HL-60 (cell line): Measurements from ENCODE around the gene PTMA.

Experiments used
- DNase-seq, 2 experiments: peaks; one replicate each; pipeline ENCODE4 v3.0.0-alpha.2; 2010 to 2020; ENCODE audit warnings: low read depth in 1 of 2, low spot score in 1 of 2
- H3K27ac ChIP-seq: fragments of 250-450 bp; sonication (Bioruptor Pico); replicated peaks from 2 replicates; pipeline ENCODE4 v1.5.1; 2020; ENCODE audit warnings: mild to moderate bottlenecking, moderate library complexity
- H3K27me3 ChIP-seq: fragments of 250-450 bp; sonication (Bioruptor Pico); 2 replicates; pipeline ENCODE4 v1.5.1; 2021; ENCODE audit warnings: mild to moderate bottlenecking, moderate library complexity; ENCODE audit not compliant: insufficient read depth, poor library complexity, severe bottlenecking
- H3K4me3 ChIP-seq: replicated peaks from 2 replicates; pipeline ENCODE4 v1.5.1; 2011; ENCODE audit warnings: mild to moderate bottlenecking, control low read depth, low read length; ENCODE audit not compliant: insufficient read depth
- GABPA ChIP-seq: IDR thresholded peaks from 2 replicates; pipeline ENCODE4 v1.6.1; 2012; ENCODE audit warnings: low read depth
- POLR2AphosphoS5 ChIP-seq: IDR thresholded peaks from 2 replicates; pipeline ENCODE4 v1.6.1; 2012; ENCODE audit warnings: low read depth
- SPI1 ChIP-seq: IDR thresholded peaks from 2 replicates; pipeline ENCODE4 v1.6.1; 2012; ENCODE audit warnings: low read depth, mild to moderate bottlenecking, borderline replicate concordance
- TF ChIP-seq, protein P1 (sequence below): IDR thresholded peaks from one replicate; pipeline ENCODE4 v1.5.1; 2011; ENCODE audit warnings: low read length, control low read depth, inconsistent platforms; ENCODE audit not compliant: insufficient read depth
- TF ChIP-seq, protein P2 (sequence below): IDR thresholded peaks from 2 replicates; pipeline ENCODE4 v1.6.1; 2012; ENCODE audit warnings: low read depth; ENCODE audit not compliant: insufficient replicate concordance

PTMA gene

DNA sequence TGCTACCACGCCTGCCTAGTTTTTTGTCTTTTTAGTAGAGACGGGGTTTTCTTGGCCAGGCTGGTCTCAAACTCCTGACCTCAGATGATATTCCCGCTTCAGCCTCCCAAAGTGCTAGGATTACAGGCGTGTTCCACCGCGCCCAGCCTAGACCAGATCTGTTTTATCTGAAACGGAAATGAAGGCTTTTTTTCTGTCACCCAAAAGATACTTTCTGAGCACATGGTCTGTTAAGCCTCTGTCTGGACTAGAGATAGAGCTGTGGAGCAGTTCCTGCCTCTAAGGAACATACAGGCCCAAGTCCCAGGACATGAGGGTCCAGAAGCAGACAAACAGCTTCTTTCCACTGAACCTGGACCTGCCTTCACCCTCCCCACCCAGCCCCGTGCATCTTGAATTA lies 43.6 kb upstream of the PTMA start:
- Histone ChIP-seq H3K4me3 (no peak overlapping the region), H3K27me3 (no peaks in the 10 kb centered on the region), H3K27ac (peak overlapping the region; percentile 93)
- TF ChIP-seq, protein P1, sequence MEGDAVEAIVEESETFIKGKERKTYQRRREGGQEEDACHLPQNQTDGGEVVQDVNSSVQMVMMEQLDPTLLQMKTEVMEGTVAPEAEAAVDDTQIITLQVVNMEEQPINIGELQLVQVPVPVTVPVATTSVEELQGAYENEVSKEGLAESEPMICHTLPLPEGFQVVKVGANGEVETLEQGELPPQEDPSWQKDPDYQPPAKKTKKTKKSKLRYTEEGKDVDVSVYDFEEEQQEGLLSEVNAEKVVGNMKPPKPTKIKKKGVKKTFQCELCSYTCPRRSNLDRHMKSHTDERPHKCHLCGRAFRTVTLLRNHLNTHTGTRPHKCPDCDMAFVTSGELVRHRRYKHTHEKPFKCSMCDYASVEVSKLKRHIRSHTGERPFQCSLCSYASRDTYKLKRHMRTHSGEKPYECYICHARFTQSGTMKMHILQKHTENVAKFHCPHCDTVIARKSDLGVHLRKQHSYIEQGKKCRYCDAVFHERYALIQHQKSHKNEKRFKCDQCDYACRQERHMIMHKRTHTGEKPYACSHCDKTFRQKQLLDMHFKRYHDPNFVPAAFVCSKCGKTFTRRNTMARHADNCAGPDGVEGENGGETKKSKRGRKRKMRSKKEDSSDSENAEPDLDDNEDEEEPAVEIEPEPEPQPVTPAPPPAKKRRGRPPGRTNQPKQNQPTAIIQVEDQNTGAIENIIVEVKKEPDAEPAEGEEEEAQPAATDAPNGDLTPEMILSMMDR, result no peak
- no peak for TF ChIP-seq SPI1
- no peak for TF ChIP-seq GABPA
- TF ChIP-seq POLR2AphosphoS5, result no peak
- TF ChIP-seq, protein P2, sequence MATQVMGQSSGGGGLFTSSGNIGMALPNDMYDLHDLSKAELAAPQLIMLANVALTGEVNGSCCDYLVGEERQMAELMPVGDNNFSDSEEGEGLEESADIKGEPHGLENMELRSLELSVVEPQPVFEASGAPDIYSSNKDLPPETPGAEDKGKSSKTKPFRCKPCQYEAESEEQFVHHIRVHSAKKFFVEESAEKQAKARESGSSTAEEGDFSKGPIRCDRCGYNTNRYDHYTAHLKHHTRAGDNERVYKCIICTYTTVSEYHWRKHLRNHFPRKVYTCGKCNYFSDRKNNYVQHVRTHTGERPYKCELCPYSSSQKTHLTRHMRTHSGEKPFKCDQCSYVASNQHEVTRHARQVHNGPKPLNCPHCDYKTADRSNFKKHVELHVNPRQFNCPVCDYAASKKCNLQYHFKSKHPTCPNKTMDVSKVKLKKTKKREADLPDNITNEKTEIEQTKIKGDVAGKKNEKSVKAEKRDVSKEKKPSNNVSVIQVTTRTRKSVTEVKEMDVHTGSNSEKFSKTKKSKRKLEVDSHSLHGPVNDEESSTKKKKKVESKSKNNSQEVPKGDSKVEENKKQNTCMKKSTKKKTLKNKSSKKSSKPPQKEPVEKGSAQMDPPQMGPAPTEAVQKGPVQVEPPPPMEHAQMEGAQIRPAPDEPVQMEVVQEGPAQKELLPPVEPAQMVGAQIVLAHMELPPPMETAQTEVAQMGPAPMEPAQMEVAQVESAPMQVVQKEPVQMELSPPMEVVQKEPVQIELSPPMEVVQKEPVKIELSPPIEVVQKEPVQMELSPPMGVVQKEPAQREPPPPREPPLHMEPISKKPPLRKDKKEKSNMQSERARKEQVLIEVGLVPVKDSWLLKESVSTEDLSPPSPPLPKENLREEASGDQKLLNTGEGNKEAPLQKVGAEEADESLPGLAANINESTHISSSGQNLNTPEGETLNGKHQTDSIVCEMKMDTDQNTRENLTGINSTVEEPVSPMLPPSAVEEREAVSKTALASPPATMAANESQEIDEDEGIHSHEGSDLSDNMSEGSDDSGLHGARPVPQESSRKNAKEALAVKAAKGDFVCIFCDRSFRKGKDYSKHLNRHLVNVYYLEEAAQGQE, result no peak
- no peak for DNase-seq

DNA sequence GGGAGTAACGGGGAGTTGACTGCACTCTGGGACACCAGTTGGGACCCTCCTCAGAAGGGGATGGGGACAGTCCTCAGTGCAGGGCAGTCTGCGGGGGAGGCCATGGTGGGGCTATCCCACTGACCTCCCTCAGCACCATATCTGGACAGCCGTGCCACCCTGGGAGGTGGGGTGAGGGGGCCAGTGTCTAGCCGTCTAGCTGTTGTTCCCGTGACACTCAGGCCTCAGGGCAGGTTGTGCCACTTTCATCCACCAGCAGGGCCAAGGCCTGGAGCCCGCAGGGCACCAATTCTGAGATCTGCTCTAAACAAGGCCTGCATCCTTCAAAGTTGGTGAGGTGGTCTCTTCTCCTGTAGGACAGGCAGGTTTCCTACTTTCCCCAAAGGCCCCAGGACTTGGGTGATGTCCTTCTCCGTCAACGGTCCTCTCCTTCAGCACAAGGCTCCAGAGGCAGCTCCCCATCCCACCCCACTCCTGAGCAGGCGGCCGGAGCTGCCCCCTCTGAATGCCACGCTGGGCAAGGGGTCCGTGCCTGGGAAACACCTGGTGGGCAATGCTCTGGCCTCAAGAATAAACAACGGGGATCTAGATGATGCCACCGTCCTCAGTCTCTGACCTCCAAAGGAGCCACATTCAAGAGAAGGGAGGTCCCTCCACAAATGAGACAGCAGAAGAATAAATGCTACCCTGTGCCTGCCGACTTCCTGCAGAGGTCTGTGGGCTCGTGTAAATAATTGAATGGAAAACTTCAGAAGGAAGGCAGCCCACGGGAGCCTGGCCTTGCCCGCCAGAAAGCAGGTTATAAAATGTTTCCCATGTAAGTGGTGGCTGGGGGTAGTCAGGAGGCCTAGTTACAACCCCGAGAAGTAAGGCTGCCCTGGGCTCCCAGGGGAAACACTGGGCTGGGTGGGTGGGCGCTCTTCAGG lies 42.8 kb upstream of the PTMA start:
- Histone ChIP-seq H3K4me3 (peak overlapping the region; percentile 45), H3K27ac (peak overlapping the region; percentile 93), H3K27me3 (no peaks in the 10 kb centered on the region)
- DNase-seq, result no peak
- TF ChIP-seq, protein P2, result no peak
- TF ChIP-seq SPI1, result no peak
- TF ChIP-seq, protein P1, result no peak
- no peak for TF ChIP-seq POLR2AphosphoS5
- TF ChIP-seq GABPA, result no peak

DNA sequence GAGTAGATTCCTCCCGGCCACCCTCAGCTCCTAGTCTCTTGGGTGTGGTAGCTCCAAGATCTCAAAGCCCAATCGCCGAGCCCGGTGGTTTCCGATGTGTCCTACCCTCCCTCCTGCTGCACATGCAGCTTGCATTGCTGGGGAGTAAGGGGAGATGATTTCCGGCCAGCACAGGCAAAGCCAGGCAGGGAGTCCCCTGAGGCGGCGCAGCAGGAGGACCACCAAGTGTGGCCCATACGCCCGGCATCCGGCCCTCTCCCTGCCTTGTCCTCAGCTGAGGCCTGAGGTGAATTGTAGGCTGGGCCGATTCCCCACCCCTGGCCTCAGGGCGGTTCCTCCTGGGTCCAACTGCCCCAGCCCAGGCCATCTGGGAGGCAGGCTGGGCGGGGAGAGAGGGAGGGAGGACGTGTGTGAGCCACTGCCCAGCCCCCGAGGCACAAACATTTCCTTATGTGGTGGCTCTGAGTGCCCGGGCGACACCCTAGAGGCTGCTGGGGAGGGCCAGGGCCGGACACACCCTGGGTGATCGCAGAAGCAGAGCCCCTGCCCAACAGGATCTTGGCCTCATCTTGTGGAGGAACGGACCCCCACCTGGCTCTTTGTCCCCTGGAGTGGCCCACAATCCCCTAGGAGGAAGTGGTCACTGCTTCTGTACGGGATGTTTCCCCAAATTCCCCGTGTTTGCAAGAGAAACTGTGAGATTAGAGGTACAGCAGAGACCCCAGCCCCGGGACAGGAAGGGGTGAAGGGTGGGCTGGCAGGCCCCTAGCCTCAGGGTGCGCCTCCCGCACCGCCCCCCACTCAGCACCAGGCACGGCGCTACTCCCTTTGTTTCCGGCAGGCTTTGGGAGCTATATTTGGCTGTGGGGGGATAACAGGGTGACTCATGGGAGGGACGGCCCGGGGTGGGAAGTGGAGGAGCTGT lies 41.9 kb upstream of the PTMA start:
- peak overlapping the region; percentile 93 for H3K27ac ChIP-seq
- TF ChIP-seq, protein P2, result peak; percentile 45
- TF ChIP-seq GABPA (peak; percentile 16; the same call in 1 of the 2 replicates), POLR2AphosphoS5 (peak; percentile 94), SPI1 (peak; percentile 49; the same call in 1 of the 2 replicates)
- TF ChIP-seq, protein P1, result no peak
- peak overlapping the region; percentile 45 for H3K4me3 ChIP-seq
- H3K27me3 ChIP-seq, result no peaks in the 10 kb centered on the region
- DNase-seq, result peak; percentile 94 to 96
